HEK293T (cell line): ENCODE measurements around the gene HACL1.

Source experiments
- ARNT ChIP-seq: fragments of 450-650 bp; IDR thresholded peaks from 2 replicates; pipeline ENCODE4 v1.6.1; 2017; ENCODE audit warnings: mild to moderate bottlenecking
- FOXK2 ChIP-seq: fragments of 450-650 bp; IDR thresholded peaks from 2 replicates; pipeline ENCODE4 v1.6.1; 2016; ENCODE audit warnings: mild to moderate bottlenecking
- TF ChIP-seq, protein P1 (sequence below): fragments of 450-650 bp; IDR thresholded peaks from 2 replicates; pipeline ENCODE4 v1.6.1; 2016

DNA sequence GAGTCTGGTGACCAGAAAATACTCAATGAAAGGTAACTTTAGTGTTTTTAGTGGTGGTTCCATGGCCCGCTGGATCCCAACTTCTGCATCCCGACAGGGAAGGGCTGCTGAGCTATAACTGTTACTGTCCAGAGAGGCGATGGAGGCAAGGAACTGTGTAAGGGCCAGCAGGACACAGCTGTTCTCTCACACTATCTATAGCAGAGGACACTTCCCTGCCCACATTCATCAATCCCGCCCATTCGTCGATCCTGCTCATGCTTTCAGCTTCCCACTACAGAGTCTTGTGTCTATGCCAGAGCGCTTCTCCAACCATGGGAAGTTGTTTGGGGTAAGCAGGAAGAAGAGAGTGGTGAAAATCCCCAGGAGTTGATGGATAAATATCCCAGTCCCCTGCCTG, 88.3 kb downstream of the HACL1 start:
- TF ChIP-seq ARNT (no peak), FOXK2 (no peak)
- TF ChIP-seq, protein P1, sequence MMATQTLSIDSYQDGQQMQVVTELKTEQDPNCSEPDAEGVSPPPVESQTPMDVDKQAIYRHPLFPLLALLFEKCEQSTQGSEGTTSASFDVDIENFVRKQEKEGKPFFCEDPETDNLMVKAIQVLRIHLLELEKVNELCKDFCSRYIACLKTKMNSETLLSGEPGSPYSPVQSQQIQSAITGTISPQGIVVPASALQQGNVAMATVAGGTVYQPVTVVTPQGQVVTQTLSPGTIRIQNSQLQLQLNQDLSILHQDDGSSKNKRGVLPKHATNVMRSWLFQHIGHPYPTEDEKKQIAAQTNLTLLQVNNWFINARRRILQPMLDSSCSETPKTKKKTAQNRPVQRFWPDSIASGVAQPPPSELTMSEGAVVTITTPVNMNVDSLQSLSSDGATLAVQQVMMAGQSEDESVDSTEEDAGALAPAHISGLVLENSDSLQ = no peak
